ENCODE measurements around the gene KLK10.

DNA sequence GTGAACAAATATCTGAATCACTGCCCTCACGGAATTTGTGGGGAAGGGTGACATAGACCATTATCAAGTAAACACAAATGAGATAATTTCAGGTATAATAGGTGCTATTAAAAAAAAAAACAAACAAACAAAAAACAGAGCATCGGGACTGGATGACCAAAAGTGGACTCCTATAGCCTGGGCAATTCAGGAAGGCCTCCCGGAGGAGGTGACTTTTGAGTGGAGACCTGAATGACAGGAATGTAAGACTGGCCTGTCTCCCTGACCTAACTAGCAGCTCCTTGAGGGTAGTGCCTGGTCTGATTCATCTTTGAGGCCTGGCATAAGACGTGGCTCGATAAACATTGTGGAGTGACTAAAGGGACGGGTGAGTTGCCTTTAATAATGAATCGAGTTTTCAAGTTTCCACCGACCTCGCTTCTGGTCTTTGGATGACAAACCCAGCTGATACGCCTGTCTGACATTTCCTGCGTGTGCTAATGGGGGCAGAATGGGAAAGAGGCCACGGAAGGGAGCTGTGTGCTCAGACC is 6.8 kb downstream of the KLK10 start:
- TF ChIP-seq POLR2A (IDR thresholded peaks at IDR 0.05) (no peak), CTCF (IDR thresholded peaks at IDR 0.05) (no peak)

Data from heart left ventricle (tissue), 13 donors.